ENCODE measurements around the gene SLAIN2. TPM values are rescaled to one million over a fixed set of nuclear protein-coding genes. Genes with fewer than 3 reads are reported as not detected.
"Not testable (repeated sequence)": the region's sequence is repeated elsewhere in the genome, so short reads cannot be mapped to it uniquely, and the experiment has no call there.

SLAIN2 gene
- polyA plus RNA-seq (2013, experiment 1 of 2): 121 TPM
- 120 TPM for polyA plus RNA-seq (2013, experiment 2 of 2)

DNA sequence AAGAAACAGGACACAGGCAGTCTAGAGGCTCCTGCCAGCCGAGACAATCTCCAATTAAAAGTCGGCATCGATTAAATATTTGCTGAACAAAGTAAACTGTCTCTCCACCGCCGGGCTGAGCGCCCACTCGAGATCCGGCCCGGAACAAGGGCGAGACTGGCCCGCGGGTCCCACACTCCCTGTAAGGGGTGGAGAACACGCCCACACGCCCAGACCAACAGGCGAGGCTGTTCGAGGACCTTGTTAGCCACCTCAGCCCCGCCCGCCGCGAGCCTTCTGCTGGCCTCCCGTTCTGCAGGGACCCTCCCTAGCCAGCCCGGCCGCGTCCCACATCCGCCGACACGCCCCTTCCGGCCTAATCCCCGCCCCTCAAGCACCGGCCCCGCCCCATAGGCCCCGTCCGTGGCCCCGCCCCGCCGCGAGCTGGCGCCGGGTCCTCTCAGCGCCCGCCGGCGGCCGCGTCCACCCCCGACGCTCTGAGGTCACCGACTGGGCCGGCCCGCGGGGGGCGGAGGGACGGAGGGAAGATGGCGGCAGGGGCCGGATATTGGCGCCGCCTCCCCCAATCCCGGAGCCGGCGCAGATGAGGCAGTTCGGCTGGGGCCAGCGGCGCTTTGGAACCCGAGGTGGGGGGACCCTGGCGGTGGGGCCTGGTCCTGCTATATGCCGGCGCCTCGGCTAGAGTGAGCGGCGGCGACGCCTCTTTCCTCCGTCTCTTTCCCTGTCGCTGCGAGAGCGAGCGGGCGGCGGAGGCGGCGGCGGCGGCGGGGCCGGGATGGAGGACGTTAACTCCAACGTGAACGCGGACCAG, at the start of gene SLAIN2:
SLAIN2 (plus strand) TSS at position 565 of the 811 bp plus-strand sequence; CDS start at position 776, 211 bp downstream.
- Histone ChIP-seq H3K9ac (ENCODE audit: low read length) (peak within 1 kb of the TSS; percentile 97), H2BK15ac (ENCODE audit: low read depth, poor library complexity, severe bottlenecking) (peak within 1 kb of the TSS; percentile 77), H2AFZ (ENCODE audit: low read depth, low read length) (peak within 1 kb of the TSS; percentile 82), H3K79me1 (replicated peaks; ENCODE audit: low read length, poor library complexity, severe bottlenecking) (peaks cover 8% of the 10 kb centered on the region), H3K4ac (ENCODE audit: low read depth in 1 of 2, low read length in 2 of 2) (peak within 1 kb of the TSS; percentile 73 to 98), H3K9me3 (ENCODE audit: control insufficient read depth, low read length) (no peaks in the 10 kb centered on the region), H4K8ac (ENCODE audit: low read length) (peak within 1 kb of the TSS; percentile 97), H3K18ac (ENCODE audit: low read depth in 1 of 2, low read length in 2 of 2) (peak within 1 kb of the TSS; percentile 98 to 99), H3K4me3 (ENCODE audit: insufficient read depth in 1 of 2, low read depth in 1 of 2, low read length in 2 of 2) (peak within 1 kb of the TSS; percentile 86 to 89), H3K36me3 (ENCODE audit: control insufficient read depth in 1 of 2, insufficient read depth in 2 of 2, low read depth in 1 of 2, low read length in 2 of 2) (no peaks in the 10 kb centered on the region), H3K4me2 (ENCODE audit: low read length, poor library complexity, severe bottlenecking) (peak within 1 kb of the TSS; percentile 89), H3K27ac (ENCODE audit: low read length, poor library complexity, severe bottlenecking) (peak within 1 kb of the TSS; percentile 99), H3K27me3 (ENCODE audit: control insufficient read depth in 1 of 2, insufficient read depth in 1 of 2, low read length in 2 of 2) (no peaks in the 10 kb centered on the region), H2BK120ac (ENCODE audit: low read depth, low read length) (peak within 1 kb of the TSS; percentile 97), H3K4me1 (ENCODE audit: control insufficient read depth, insufficient read depth, low read depth, low read length) (no peaks in the 10 kb centered on the region), H2BK12ac (ENCODE audit: low read length in 2 of 2) (peak within 1 kb of the TSS; percentile 42 to 84), H2AK5ac (ENCODE audit: low read length, severe bottlenecking) (peak within 1 kb of the TSS; percentile 48), H2BK5ac (ENCODE audit: low read depth, low read length, poor library complexity, severe bottlenecking) (peak within 1 kb of the TSS; percentile 89), H3K23ac (ENCODE audit: low read length in 2 of 2) (peak within 1 kb of the TSS in 1 of 2 experiments; percentile 23), H4K91ac (ENCODE audit: low read length) (peak within 1 kb of the TSS; percentile 86), H3K14ac (ENCODE audit: low read length in 2 of 2) (peak within 1 kb of the TSS; percentile 95 to 100)
- DNase-seq: peak; percentile 99
- under 1% methylated on average over 59 of the region's 89 CpGs for WGBS

DNA sequence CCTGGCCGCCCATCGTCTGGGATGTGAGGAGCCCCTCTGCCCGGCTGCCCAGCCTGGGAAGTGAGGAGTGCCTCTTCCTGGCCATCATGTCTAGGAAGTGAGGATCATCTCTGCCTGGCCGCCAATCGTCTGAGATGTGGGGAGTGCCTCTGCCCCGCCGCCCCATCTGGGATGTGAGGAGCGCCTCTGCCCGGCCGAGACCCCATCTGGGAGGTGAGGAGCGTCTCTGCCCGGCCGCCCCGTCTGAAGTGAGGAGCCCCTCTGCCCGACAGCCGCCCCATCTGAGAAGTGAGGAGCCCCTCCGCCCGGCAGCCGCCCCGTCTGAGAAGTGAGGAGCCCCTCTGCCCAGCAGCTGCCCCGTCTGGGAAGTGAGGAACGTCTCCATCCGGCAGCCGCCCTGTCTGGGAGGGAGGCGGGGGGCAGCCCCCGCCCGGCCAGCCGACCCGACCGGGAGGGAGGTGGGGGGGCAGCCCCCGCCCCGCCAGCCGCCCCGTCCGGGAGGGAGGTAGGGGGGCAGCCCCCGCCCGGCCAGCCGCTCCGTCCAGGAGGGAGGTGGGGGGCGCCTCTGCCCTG, 49.0 kb upstream of the SLAIN2 start:
- not testable (repeated sequence) for H3K14ac ChIP-seq (ENCODE audit: low read length in 2 of 2); H3K27me3 ChIP-seq (ENCODE audit: control insufficient read depth in 1 of 2, insufficient read depth in 1 of 2, low read length in 2 of 2); H4K91ac ChIP-seq (ENCODE audit: low read length); H3K4me1 ChIP-seq (ENCODE audit: control insufficient read depth, insufficient read depth, low read depth, low read length); H3K4me2 ChIP-seq (ENCODE audit: low read length, poor library complexity, severe bottlenecking); H2BK120ac ChIP-seq (ENCODE audit: low read depth, low read length); H3K27ac ChIP-seq (ENCODE audit: low read length, poor library complexity, severe bottlenecking); H3K9me3 ChIP-seq (ENCODE audit: control insufficient read depth, low read length); H3K4ac ChIP-seq (ENCODE audit: low read depth in 1 of 2, low read length in 2 of 2); H2AK5ac ChIP-seq (ENCODE audit: low read length, severe bottlenecking); H2BK5ac ChIP-seq (ENCODE audit: low read depth, low read length, poor library complexity, severe bottlenecking); H2AFZ ChIP-seq (ENCODE audit: low read depth, low read length); H3K23ac ChIP-seq (ENCODE audit: low read length in 2 of 2); DNase-seq; H3K18ac ChIP-seq (ENCODE audit: low read depth in 1 of 2, low read length in 2 of 2); H2BK12ac ChIP-seq (ENCODE audit: low read length in 2 of 2); H3K9ac ChIP-seq (ENCODE audit: low read length); H3K4me3 ChIP-seq (ENCODE audit: insufficient read depth in 1 of 2, low read depth in 1 of 2, low read length in 2 of 2); H2BK15ac ChIP-seq (ENCODE audit: low read depth, poor library complexity, severe bottlenecking); H3K36me3 ChIP-seq (ENCODE audit: control insufficient read depth in 1 of 2, insufficient read depth in 2 of 2, low read depth in 1 of 2, low read length in 2 of 2); H3K79me1 ChIP-seq (replicated peaks; ENCODE audit: low read length, poor library complexity, severe bottlenecking); H4K8ac ChIP-seq (ENCODE audit: low read length)
- WGBS: 93% methylated on average over 31 of the region's 40 CpGs

DNA sequence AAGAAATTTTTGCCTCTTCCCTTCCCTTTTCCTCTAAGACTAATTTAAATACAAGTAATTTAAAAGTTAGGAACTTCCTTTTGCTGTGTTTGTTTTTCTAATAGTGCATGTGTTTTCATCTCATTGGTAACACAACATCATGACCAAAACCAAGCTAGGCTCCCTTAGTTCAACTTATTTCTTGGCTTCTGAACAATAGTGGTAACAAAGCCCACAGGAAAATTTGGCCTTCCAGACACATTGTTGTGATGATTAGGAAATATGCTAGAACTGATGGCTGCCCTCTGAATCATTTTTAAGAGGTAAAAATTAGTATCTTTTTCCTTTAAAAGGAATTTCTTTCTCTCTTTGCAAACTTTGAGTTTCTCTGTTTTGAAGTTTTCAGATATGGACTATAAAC, 46.2 kb upstream of the SLAIN2 start:
- H3K27me3 ChIP-seq (ENCODE audit: control insufficient read depth in 1 of 2, insufficient read depth in 1 of 2, low read length in 2 of 2): no peaks in the 10 kb centered on the region
- no peak overlapping the region for H3K4me3 ChIP-seq (ENCODE audit: insufficient read depth in 1 of 2, low read depth in 1 of 2, low read length in 2 of 2)
- no peak overlapping the region for H2BK5ac ChIP-seq (ENCODE audit: low read depth, low read length, poor library complexity, severe bottlenecking)
- H3K9ac ChIP-seq (ENCODE audit: low read length): no peak overlapping the region
- H3K79me1 ChIP-seq (replicated peaks; ENCODE audit: low read length, poor library complexity, severe bottlenecking): no peaks in the 10 kb centered on the region
- no peak overlapping the region for H4K91ac ChIP-seq (ENCODE audit: low read length)
- H3K4ac ChIP-seq (ENCODE audit: low read depth in 1 of 2, low read length in 2 of 2): no peak overlapping the region
- no peak overlapping the region for H2BK120ac ChIP-seq (ENCODE audit: low read depth, low read length)
- H3K18ac ChIP-seq (ENCODE audit: low read depth in 1 of 2, low read length in 2 of 2): no peak overlapping the region
- H2AK5ac ChIP-seq (ENCODE audit: low read length, severe bottlenecking): no peak overlapping the region
- no peaks in the 10 kb centered on the region for H3K4me1 ChIP-seq (ENCODE audit: control insufficient read depth, insufficient read depth, low read depth, low read length)
- DNase-seq: no peak
- no peak overlapping the region for H2BK15ac ChIP-seq (ENCODE audit: low read depth, poor library complexity, severe bottlenecking)
- no peaks in the 10 kb centered on the region for H3K9me3 ChIP-seq (ENCODE audit: control insufficient read depth, low read length)
- H3K4me2 ChIP-seq (ENCODE audit: low read length, poor library complexity, severe bottlenecking): no peak overlapping the region
- H2AFZ ChIP-seq (ENCODE audit: low read depth, low read length): no peak overlapping the region
- no peak overlapping the region for H2BK12ac ChIP-seq (ENCODE audit: low read length in 2 of 2)
- no peak overlapping the region for H4K8ac ChIP-seq (ENCODE audit: low read length)
- no peak overlapping the region for H3K27ac ChIP-seq (ENCODE audit: low read length, poor library complexity, severe bottlenecking)
- no peaks in the 10 kb centered on the region for H3K36me3 ChIP-seq (ENCODE audit: control insufficient read depth in 1 of 2, insufficient read depth in 2 of 2, low read depth in 1 of 2, low read length in 2 of 2)
- no peak overlapping the region for H3K14ac ChIP-seq (ENCODE audit: low read length in 2 of 2)
- no peak overlapping the region for H3K23ac ChIP-seq (ENCODE audit: low read length in 2 of 2)

DNA sequence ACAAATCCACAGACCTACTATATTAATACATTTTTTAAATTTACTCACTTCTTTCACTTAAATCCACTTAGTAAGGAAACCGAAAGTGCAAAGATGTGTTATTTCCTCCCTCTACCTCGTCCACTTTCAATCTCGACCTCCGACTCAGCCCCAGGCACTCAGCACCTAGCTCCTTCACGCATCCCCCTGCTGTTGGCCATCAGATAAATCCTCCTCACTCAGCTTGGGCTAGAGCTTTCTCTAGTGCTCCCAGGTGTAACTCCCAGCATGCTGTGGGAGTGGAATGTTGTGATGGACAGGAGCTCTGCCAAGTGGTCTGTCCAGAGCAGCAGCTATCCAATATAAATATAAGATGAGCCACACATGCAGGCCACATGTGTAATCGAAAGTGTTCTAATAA, 45.0 kb upstream of the SLAIN2 start:
- Histone ChIP-seq H3K4me1 (ENCODE audit: control insufficient read depth, insufficient read depth, low read depth, low read length) (no peaks in the 10 kb centered on the region), H4K91ac (ENCODE audit: low read length) (no peak overlapping the region), H2BK5ac (ENCODE audit: low read depth, low read length, poor library complexity, severe bottlenecking) (no peak overlapping the region), H2BK120ac (ENCODE audit: low read depth, low read length) (no peak overlapping the region), H2AFZ (ENCODE audit: low read depth, low read length) (no peak overlapping the region), H3K23ac (ENCODE audit: low read length in 2 of 2) (no peak overlapping the region), H2AK5ac (ENCODE audit: low read length, severe bottlenecking) (no peak overlapping the region), H3K4me3 (ENCODE audit: insufficient read depth in 1 of 2, low read depth in 1 of 2, low read length in 2 of 2) (no peak overlapping the region), H3K4ac (ENCODE audit: low read depth in 1 of 2, low read length in 2 of 2) (no peak overlapping the region), H2BK12ac (ENCODE audit: low read length in 2 of 2) (no peak overlapping the region), H3K27ac (ENCODE audit: low read length, poor library complexity, severe bottlenecking) (no peak overlapping the region), H3K4me2 (ENCODE audit: low read length, poor library complexity, severe bottlenecking) (no peak overlapping the region), H2BK15ac (ENCODE audit: low read depth, poor library complexity, severe bottlenecking) (no peak overlapping the region), H3K79me1 (replicated peaks; ENCODE audit: low read length, poor library complexity, severe bottlenecking) (no peaks in the 10 kb centered on the region), H3K36me3 (ENCODE audit: control insufficient read depth in 1 of 2, insufficient read depth in 2 of 2, low read depth in 1 of 2, low read length in 2 of 2) (no peaks in the 10 kb centered on the region), H3K14ac (ENCODE audit: low read length in 2 of 2) (no peak overlapping the region), H4K8ac (ENCODE audit: low read length) (no peak overlapping the region), H3K18ac (ENCODE audit: low read depth in 1 of 2, low read length in 2 of 2) (no peak overlapping the region), H3K9ac (ENCODE audit: low read length) (no peak overlapping the region), H3K9me3 (ENCODE audit: control insufficient read depth, low read length) (no peaks in the 10 kb centered on the region), H3K27me3 (ENCODE audit: control insufficient read depth in 1 of 2, insufficient read depth in 1 of 2, low read length in 2 of 2) (no peaks in the 10 kb centered on the region)
- DNase-seq: no peak
- 74% methylated on average over 5 of the region's 6 CpGs for WGBS
